ENCODE results near the gene PLD5. TPM values are rescaled to one million over a fixed set of nuclear protein-coding genes. Genes with fewer than 3 reads are reported as not detected.

PLD5 gene
- total and polyA plus RNA-seq, 2 donors (not counting 3 experiments of a cell fraction or from before 2014, with no cell fraction given), result not detected

DNA sequence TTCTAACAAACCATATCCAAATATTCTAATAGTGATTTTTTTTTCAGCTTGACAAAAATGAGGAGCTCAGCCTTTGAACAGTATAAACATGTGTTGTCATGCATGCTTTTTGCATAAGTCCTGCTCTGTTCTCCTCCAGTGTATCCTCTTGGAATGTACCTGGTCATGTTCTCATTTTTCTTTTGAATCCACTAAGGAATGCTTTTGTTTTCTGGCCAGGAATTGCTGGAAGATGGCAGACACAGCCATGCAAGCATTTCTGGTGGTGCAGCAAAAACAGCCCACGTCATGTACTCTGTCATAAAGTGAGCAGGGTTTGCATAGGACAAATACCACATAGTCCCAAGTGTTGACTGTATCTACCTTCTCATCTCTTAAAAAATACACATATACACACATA is 11.5 kb upstream of the PLD5 start:
- Histone ChIP-seq H3K4me3 (replicated peaks in 1 of 3; ENCODE audit: insufficient read depth in 1 of 3, low read depth in 1 of 3, low read length in 3 of 3) (no peak overlapping the region), H3K9me1 (replicated peaks; ENCODE audit: control insufficient read depth, extremely low read depth, insufficient read depth, low read length) (no peaks in the 10 kb centered on the region), H3K36me3 (ENCODE audit: control insufficient read depth in 2 of 2, extremely low read depth in 1 of 2, insufficient read depth in 2 of 2, low read length in 2 of 2) (no peaks in the 10 kb centered on the region), H3K4me2 (ENCODE audit: insufficient read depth, low read length) (no peak overlapping the region), H4K20me1 (replicated peaks; ENCODE audit: control insufficient read depth, extremely low read depth, insufficient read depth, low read length) (no peaks in the 10 kb centered on the region), H3K79me2 (ENCODE audit: control insufficient read depth, insufficient read depth, low read length) (no peaks in the 10 kb centered on the region), H3K27ac (ENCODE audit: insufficient read depth, low read depth, low read length) (no peak overlapping the region), H3K9ac (replicated peaks; ENCODE audit: extremely low read depth, insufficient read depth, low read length) (no peak overlapping the region), H3K27me3 (ENCODE audit: control insufficient read depth in 2 of 2, insufficient read depth in 2 of 2, low read length in 2 of 2) (no peaks in the 10 kb centered on the region), H2AFZ (ENCODE audit: low read depth, low read length) (no peak overlapping the region), H3K9me3 (replicated peaks; ENCODE audit: control insufficient read depth, insufficient read depth, low read length) (no peaks in the 10 kb centered on the region), H3K4me1 (ENCODE audit: control insufficient read depth, extremely low read depth, insufficient read depth, low read length) (no peaks in the 10 kb centered on the region)
- dilution Hi-C loops (cut with MboI; ENCODE audit: extremely low pct_ligation_motif_present, low sequenced_read_pairs) (no loop called here), intact Hi-C loops (cut with micrococcal nuclease) (no loop called here)
- DNase-seq (ENCODE audit: low read depth, low spot score) (no peak), FAIRE-seq (no peak)
- POLR2A ChIA-PET, result no interaction called here
- BruUV-seq (replicated peaks), result no TSS peak
- TF ChIP-seq JUN (IDR thresholded peaks at IDR 0.05; ENCODE audit: borderline replicate concordance, insufficient read depth, insufficient read length, low read depth), result no peak
- TF ChIP-seq EZH2 (IDR thresholded peaks at IDR 0.05; ENCODE audit: borderline replicate concordance, low read depth, low read length, severe bottlenecking), result no peak
- TF ChIP-seq, protein P1, sequence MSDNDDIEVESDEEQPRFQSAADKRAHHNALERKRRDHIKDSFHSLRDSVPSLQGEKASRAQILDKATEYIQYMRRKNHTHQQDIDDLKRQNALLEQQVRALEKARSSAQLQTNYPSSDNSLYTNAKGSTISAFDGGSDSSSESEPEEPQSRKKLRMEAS (IDR thresholded peaks at IDR 0.05; ENCODE audit: insufficient read depth, insufficient read length), result no peak
- TF ChIP-seq FOS (IDR thresholded peaks at IDR 0.05; ENCODE audit: borderline replicate concordance, insufficient read depth, low read length), result no peak
- CTCF ChIA-PET, result no interaction called here

DNA sequence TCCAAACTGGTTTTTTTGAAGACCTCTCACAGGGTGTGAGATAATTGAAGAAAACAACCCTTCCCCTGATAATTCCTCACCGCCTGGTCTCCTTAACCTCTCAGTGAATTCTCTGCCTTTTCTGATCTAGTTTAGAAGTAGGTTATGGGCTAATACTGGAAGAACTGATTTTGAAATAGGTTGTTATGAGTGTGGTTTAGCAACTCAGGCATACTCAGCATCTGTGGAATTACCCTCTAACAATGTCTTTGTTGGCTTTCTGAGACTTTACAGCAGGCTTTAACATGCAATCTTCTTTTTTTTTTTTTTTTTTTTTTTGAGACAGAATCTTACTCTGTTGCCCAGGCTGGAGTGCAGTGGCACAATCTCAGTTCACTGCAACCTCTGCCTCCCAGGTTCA is 10.3 kb upstream of the PLD5 start:
- no peak for DNase-seq (ENCODE audit: low read depth, low spot score)
- Histone ChIP-seq H2AFZ (ENCODE audit: low read depth, low read length) (no peak overlapping the region), H3K9ac (replicated peaks; ENCODE audit: extremely low read depth, insufficient read depth, low read length) (no peak overlapping the region), H3K27ac (ENCODE audit: insufficient read depth, low read depth, low read length) (no peak overlapping the region), H3K79me2 (ENCODE audit: control insufficient read depth, insufficient read depth, low read length) (no peaks in the 10 kb centered on the region), H3K4me3 (replicated peaks in 1 of 3; ENCODE audit: insufficient read depth in 1 of 3, low read depth in 1 of 3, low read length in 3 of 3) (no peak overlapping the region), H3K27me3 (ENCODE audit: control insufficient read depth in 2 of 2, insufficient read depth in 2 of 2, low read length in 2 of 2) (no peaks in the 10 kb centered on the region), H3K36me3 (ENCODE audit: control insufficient read depth in 2 of 2, extremely low read depth in 1 of 2, insufficient read depth in 2 of 2, low read length in 2 of 2) (no peaks in the 10 kb centered on the region), H3K4me2 (ENCODE audit: insufficient read depth, low read length) (no peak overlapping the region), H3K4me1 (ENCODE audit: control insufficient read depth, extremely low read depth, insufficient read depth, low read length) (no peaks in the 10 kb centered on the region), H3K9me3 (replicated peaks; ENCODE audit: control insufficient read depth, insufficient read depth, low read length) (no peaks in the 10 kb centered on the region), H4K20me1 (replicated peaks; ENCODE audit: control insufficient read depth, extremely low read depth, insufficient read depth, low read length) (no peaks in the 10 kb centered on the region), H3K9me1 (replicated peaks; ENCODE audit: control insufficient read depth, extremely low read depth, insufficient read depth, low read length) (no peaks in the 10 kb centered on the region)
- intact Hi-C loops (cut with micrococcal nuclease) (no loop called here), dilution Hi-C loops (cut with MboI; ENCODE audit: extremely low pct_ligation_motif_present, low sequenced_read_pairs) (no loop called here)
- TF ChIP-seq POLR2A (IDR thresholded peaks at IDR 0.05; ENCODE audit: low read depth, low read length) (no peak), GATA2 (IDR thresholded peaks at IDR 0.05; ENCODE audit: insufficient read depth, insufficient read length, low read depth, low read length) (no peak), JUN (IDR thresholded peaks at IDR 0.05; ENCODE audit: borderline replicate concordance, insufficient read depth, insufficient read length, low read depth) (no peak), EZH2 (IDR thresholded peaks at IDR 0.05; ENCODE audit: borderline replicate concordance, low read depth, low read length, severe bottlenecking) (no peak), MYC (IDR thresholded peaks at IDR 0.05; ENCODE audit: low read depth, low read length) (no peak), FOS (IDR thresholded peaks at IDR 0.05; ENCODE audit: borderline replicate concordance, insufficient read depth, low read length) (no peak), POLR2AphosphoS5 (IDR thresholded peaks at IDR 0.05; ENCODE audit: insufficient read depth, low read depth, low read length) (no peak)
- TF ChIP-seq, protein P1 (IDR thresholded peaks at IDR 0.05; ENCODE audit: insufficient read depth, insufficient read length), result no peak
- TF ChIP-seq, protein P2, sequence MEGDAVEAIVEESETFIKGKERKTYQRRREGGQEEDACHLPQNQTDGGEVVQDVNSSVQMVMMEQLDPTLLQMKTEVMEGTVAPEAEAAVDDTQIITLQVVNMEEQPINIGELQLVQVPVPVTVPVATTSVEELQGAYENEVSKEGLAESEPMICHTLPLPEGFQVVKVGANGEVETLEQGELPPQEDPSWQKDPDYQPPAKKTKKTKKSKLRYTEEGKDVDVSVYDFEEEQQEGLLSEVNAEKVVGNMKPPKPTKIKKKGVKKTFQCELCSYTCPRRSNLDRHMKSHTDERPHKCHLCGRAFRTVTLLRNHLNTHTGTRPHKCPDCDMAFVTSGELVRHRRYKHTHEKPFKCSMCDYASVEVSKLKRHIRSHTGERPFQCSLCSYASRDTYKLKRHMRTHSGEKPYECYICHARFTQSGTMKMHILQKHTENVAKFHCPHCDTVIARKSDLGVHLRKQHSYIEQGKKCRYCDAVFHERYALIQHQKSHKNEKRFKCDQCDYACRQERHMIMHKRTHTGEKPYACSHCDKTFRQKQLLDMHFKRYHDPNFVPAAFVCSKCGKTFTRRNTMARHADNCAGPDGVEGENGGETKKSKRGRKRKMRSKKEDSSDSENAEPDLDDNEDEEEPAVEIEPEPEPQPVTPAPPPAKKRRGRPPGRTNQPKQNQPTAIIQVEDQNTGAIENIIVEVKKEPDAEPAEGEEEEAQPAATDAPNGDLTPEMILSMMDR (IDR thresholded peaks at IDR 0.05; ENCODE audit: extremely low read depth in 1 of 2, insufficient read depth in 1 of 2, low read depth in 1 of 2, low read length in 2 of 2), result no peak
- POLR2A ChIA-PET, result no interaction called here
- BruUV-seq (replicated peaks), result no TSS peak
- FAIRE-seq, result no peak
- CTCF ChIA-PET, result no interaction called here

Data from endothelial cell of umbilical vein (primary cell).